HCT116 (cell line): ENCODE results near the gene MIEF1. TPM values are rescaled to one million over a fixed set of nuclear protein-coding genes. Genes with fewer than 3 reads are reported as not detected.

Source experiments
- ATAC-seq: fragments of 200-7000 bp; cut with Tn5 transposase; 2 replicates; pipeline ENCODE4 v1.9.1; 2020; ENCODE audit warnings: mild to moderate bottlenecking, moderate library complexity
- BruUV-seq: library from RNA; stranded (reverse); fragments of 400-500 nt; replicated peaks from 2 replicates; lab custom pipeline; 2021; lab: Mats Ljungman, UMichigan
- CTCF ChIA-PET: fragments of 300-600 bp; sonication (Branson Sonifier 250); formaldehyde crosslinking; loops from one replicate; lab custom pipeline; 2021; ENCODE audit warnings: antibody characterized with exemption; lab: Charles Lee
- POLR2A ChIA-PET: fragments of 300-600, 350-600 bp; sonication (Branson Sonifier 250); formaldehyde crosslinking; loops from one replicate; lab custom pipeline; 2021; ENCODE audit warnings: antibody characterized with exemption; lab: Charles Lee
- RAD21 ChIA-PET, 2 experiments: fragments of 300-600 bp; sonication (Branson Sonifier 250); formaldehyde crosslinking; loops; one replicate each; lab custom pipeline; 2023; ENCODE audit warnings: low total read pairs in 2 of 2; ENCODE audit not compliant: uncharacterized antibody in 2 of 2, unreplicated experiment in 2 of 2, low non-redundant PET in 1 of 2; lab: Charles Lee
- DNase-seq: peaks from one replicate; pipeline ENCODE4 v3.0.0-alpha.2; 2010; ENCODE audit warnings: low read depth, low spot score
- H2AFZ ChIP-seq: fragments of 200-600 bp; shearing (Covaris generic), sonication (generic); 2 replicates; pipeline ENCODE4 v1.6.1; 2017; ENCODE audit warnings: low read depth, mixed run types, mixed read lengths, antibody characterized with exemption, low read length; ENCODE audit not compliant: poor library complexity, severe bottlenecking
- H3K27ac ChIP-seq: 2 replicates; pipeline ENCODE4 v1.5.1; 2012; ENCODE audit warnings: low read depth, low read length
- H3K27me3 ChIP-seq: fragments of 200-600 bp; sonication (generic); 2 replicates; pipeline ENCODE4 v1.6.1; 2016; ENCODE audit warnings: mixed run types, low read length, mixed read lengths; ENCODE audit not compliant: insufficient read depth
- H3K36me3 ChIP-seq, 2 experiments: fragments of 200-500 bp in 1 of 2; fragments of 200-600 bp in 1 of 2; sonication (Bioruptor generic) in 1 of 2; sonication (generic) in 1 of 2; 2 replicates each; pipeline versions ENCODE4 v1.5.1 to v1.6.1; 2014 to 2016; ENCODE audit warnings: low read length in 2 of 2, inconsistent platforms in 1 of 2, mixed read lengths in 1 of 2, mixed run types in 1 of 2; ENCODE audit not compliant: insufficient read depth in 2 of 2, control insufficient read depth in 1 of 2
- H3K4me1 ChIP-seq, 2 experiments: fragments of 200-600 bp in 1 of 2; sonication (generic) in 1 of 2; 2 replicates each; pipeline versions ENCODE4 v1.5.1 to v1.6.1; 2012 to 2017; ENCODE audit warnings: low read length in 2 of 2, inconsistent platforms in 1 of 2, mild to moderate bottlenecking in 1 of 2, mixed read lengths in 1 of 2, mixed run types in 1 of 2, moderate library complexity in 1 of 2; ENCODE audit not compliant: insufficient read depth in 2 of 2, control insufficient read depth in 1 of 2
- H3K4me2 ChIP-seq: fragments of 200-600 bp; sonication (generic); 2 replicates; pipeline ENCODE4 v1.6.1; 2017; ENCODE audit warnings: mixed run types, low read length, mixed read lengths
- H3K4me3 ChIP-seq, 2 experiments: fragments of 200-600 bp in 1 of 2; sonication (generic) in 1 of 2; replicated peaks in 1 of 2; 2 replicates each; pipeline ENCODE4 v1.5.1; 2011 to 2016; ENCODE audit warnings: low read length in 2 of 2, control low read depth in 1 of 2, low read depth in 1 of 2, mild to moderate bottlenecking in 1 of 2, mixed read lengths in 1 of 2, mixed run types in 1 of 2
- H3K79me2 ChIP-seq: fragments of 200-600 bp; sonication (generic); 2 replicates; pipeline ENCODE4 v1.6.1; 2017; ENCODE audit warnings: mild to moderate bottlenecking, mixed run types, low read length, moderate library complexity, mixed read lengths; ENCODE audit not compliant: insufficient read depth
- H3K9ac ChIP-seq: fragments of 200-600 bp; sonication (generic); 2 replicates; pipeline ENCODE4 v1.6.1; 2016; ENCODE audit warnings: low read length, mixed read lengths
- H3K9me2 ChIP-seq: fragments of 200-600 bp; sonication (generic), shearing (Covaris generic); 2 replicates; pipeline ENCODE4 v1.6.1; 2017; ENCODE audit warnings: mixed run types, mild to moderate bottlenecking, moderate library complexity; ENCODE audit not compliant: insufficient read depth
- H3K9me3 ChIP-seq, 2 experiments: fragments of 200-500 bp in 1 of 2; fragments of 200-600 bp in 1 of 2; sonication (Bioruptor generic) in 1 of 2; sonication (generic) in 1 of 2; 2 replicates each; pipeline ENCODE4 v1.6.1; 2014 to 2017; ENCODE audit warnings: low read length in 2 of 2, mixed read lengths in 2 of 2, inconsistent platforms in 1 of 2, low read depth in 1 of 2, mild to moderate bottlenecking in 1 of 2, mixed run types in 1 of 2, moderate library complexity in 1 of 2; ENCODE audit not compliant: control insufficient read depth in 1 of 2, insufficient read depth in 1 of 2
- H4K20me1 ChIP-seq: fragments of 200-600 bp; sonication (generic), shearing (Covaris generic); 2 replicates; pipeline ENCODE4 v1.6.1; 2017; ENCODE audit warnings: mixed run types, mild to moderate bottlenecking, moderate library complexity; ENCODE audit not compliant: insufficient read depth
- CEBPB ChIP-seq: IDR thresholded peaks from 2 replicates; pipeline ENCODE4 v1.6.1; 2012; ENCODE audit warnings: low read depth
- ELF1 ChIP-seq: IDR thresholded peaks from 2 replicates; pipeline ENCODE4 v1.6.1; 2012; ENCODE audit warnings: low read depth, borderline replicate concordance
- FOSL1 ChIP-seq: IDR thresholded peaks from 2 replicates; pipeline ENCODE4 v1.6.1; 2012; ENCODE audit warnings: low read depth
- JUND ChIP-seq: IDR thresholded peaks from 2 replicates; pipeline ENCODE4 v1.6.1; 2012
- MAX ChIP-seq: IDR thresholded peaks from 2 replicates; pipeline ENCODE4 v1.6.1; 2012
- POLR2AphosphoS5 ChIP-seq: IDR thresholded peaks from 2 replicates; pipeline ENCODE4 v1.6.1; 2011; ENCODE audit warnings: mild to moderate bottlenecking, low read depth, low read length, moderate library complexity
- SIN3A ChIP-seq: IDR thresholded peaks from 2 replicates; pipeline ENCODE4 v1.6.1; 2012; ENCODE audit warnings: low read depth
- ZBTB33 ChIP-seq: IDR thresholded peaks from 2 replicates; pipeline ENCODE4 v1.6.1; 2011; ENCODE audit warnings: mild to moderate bottlenecking, low read length, moderate library complexity; ENCODE audit not compliant: insufficient replicate concordance; ENCODE audit errors: extremely low read depth
- ZFX ChIP-seq: fragments of 450-650 bp; IDR thresholded peaks from 2 replicates; pipeline ENCODE4 v1.6.1; 2017
- intact Hi-C: fragments of 100-400 bp; cut with micrococcal nuclease; formaldehyde crosslinking; loops from 2 replicates; pipeline ENCODE4 v1.10.0; 2022
- total RNA-seq: library from RNA; stranded (reverse); gene quantifications from one replicate; pipeline ENCODE4 v1.2.1, GENCODE V29; 2021; ENCODE audit not compliant: unreplicated experiment
- TF ChIP-seq, protein P1 (sequence below): IDR thresholded peaks from 2 replicates; pipeline ENCODE4 v1.6.1; 2012; ENCODE audit warnings: low read depth

Gene MIEF1
- total RNA-seq, 1 experiment from 2014 or later, result 42.8 TPM

DNA sequence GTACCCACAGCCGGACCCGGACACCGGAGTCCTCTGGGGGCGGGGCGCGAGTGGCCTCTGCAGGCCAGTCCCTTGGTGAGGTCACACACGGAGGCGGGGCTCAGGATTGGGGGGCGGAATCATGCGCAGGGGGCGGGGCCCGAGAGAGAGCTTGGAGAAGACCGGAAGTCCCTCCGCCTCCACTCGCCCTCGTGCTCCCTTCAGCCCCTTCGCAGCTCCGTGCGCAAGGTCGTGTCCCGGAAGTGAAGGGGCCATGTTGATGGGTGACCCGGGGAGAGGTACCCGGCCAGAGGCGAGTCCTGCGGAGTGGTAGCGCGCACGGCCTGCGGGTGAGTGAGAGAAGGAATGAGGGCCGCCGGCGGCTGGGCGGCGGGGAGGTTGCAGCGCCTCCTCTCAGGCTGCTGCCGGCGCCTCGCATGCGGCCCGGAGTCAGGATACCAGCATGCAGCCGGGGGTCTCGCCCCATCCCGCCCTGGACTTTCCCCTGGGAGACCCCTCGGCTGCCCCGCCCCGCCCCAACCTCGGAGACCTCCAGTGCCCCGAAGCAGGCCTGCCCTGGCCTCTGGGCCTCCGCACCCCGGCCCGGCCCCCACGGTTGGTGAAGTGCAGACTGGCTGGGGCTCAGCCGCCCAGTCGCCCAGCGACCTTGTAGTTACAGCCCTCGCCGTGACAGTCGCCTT, at the start of gene MIEF1 (continued):
- TF ChIP-seq, protein P1, sequence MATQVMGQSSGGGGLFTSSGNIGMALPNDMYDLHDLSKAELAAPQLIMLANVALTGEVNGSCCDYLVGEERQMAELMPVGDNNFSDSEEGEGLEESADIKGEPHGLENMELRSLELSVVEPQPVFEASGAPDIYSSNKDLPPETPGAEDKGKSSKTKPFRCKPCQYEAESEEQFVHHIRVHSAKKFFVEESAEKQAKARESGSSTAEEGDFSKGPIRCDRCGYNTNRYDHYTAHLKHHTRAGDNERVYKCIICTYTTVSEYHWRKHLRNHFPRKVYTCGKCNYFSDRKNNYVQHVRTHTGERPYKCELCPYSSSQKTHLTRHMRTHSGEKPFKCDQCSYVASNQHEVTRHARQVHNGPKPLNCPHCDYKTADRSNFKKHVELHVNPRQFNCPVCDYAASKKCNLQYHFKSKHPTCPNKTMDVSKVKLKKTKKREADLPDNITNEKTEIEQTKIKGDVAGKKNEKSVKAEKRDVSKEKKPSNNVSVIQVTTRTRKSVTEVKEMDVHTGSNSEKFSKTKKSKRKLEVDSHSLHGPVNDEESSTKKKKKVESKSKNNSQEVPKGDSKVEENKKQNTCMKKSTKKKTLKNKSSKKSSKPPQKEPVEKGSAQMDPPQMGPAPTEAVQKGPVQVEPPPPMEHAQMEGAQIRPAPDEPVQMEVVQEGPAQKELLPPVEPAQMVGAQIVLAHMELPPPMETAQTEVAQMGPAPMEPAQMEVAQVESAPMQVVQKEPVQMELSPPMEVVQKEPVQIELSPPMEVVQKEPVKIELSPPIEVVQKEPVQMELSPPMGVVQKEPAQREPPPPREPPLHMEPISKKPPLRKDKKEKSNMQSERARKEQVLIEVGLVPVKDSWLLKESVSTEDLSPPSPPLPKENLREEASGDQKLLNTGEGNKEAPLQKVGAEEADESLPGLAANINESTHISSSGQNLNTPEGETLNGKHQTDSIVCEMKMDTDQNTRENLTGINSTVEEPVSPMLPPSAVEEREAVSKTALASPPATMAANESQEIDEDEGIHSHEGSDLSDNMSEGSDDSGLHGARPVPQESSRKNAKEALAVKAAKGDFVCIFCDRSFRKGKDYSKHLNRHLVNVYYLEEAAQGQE, result no peak

DNA sequence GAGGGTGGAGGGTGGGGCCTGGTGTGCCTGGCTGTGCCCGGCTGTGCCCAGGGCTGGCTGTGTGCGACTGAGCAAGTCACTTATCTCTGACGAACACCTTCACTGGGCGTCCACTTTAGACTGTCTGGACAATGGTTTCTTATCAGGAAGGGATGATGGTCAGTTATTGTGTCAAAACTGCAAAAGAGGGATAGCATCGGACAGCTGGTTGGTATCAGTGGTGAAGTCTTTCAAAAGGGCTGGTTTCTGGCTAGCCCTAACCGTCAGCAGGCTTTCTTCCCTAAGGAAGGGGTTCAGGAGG, 49.4 kb upstream of the MIEF1 start:
- Histone ChIP-seq H3K36me3 (no peaks in the 10 kb centered on the region), H3K27me3 (no peaks in the 10 kb centered on the region), H4K20me1 (no peaks in the 10 kb centered on the region), H3K79me2 (no peaks in the 10 kb centered on the region), H3K9ac (no peak overlapping the region), H3K4me2 (no peak overlapping the region), H3K4me3 (no peak overlapping the region), H3K4me1 (peaks cover 13 to 20% of the 10 kb centered on the region in 2 experiments), H3K27ac (no peak overlapping the region), H3K9me2 (no peaks in the 10 kb centered on the region), H2AFZ (no peak overlapping the region), H3K9me3 (no peaks in the 10 kb centered on the region)
- ATAC-seq (no peak), DNase-seq (no peak)
- RAD21 ChIA-PET, result no interaction called here
- BruUV-seq, result no TSS peak
- POLR2A ChIA-PET, result no interaction called here
- CTCF ChIA-PET, result no interaction called here
- TF ChIP-seq ZFX (no peak), CEBPB (no peak), ZBTB33 (no peak), ELF1 (no peak), FOSL1 (no peak), JUND (no peak), POLR2AphosphoS5 (no peak), SIN3A (no peak), MAX (no peak)
- intact Hi-C loops, result no loop called here
